Neuronal stem cell (in vitro differentiated cells): ENCODE measurements around the gene TNIK.
"Not testable (repeated sequence)": the region's sequence is repeated elsewhere in the genome, so short reads cannot be mapped to it uniquely, and the experiment has no call there.

Source experiments
- DNase-seq: peaks from one replicate; pipeline ENCODE4 v3.0.0-alpha.2; 2013; ENCODE audit warnings: low spot score
- H2AFZ ChIP-seq: one replicate; pipeline ENCODE4 v1.6.1; 2013; ENCODE audit warnings: mild to moderate bottlenecking, low read length, inconsistent platforms
- H2AK5ac ChIP-seq: 2 replicates; pipeline ENCODE4 v1.6.1; 2013; ENCODE audit warnings: low read depth, mild to moderate bottlenecking, inconsistent platforms, low read length, moderate library complexity, mixed read lengths
- H2BK120ac ChIP-seq: 2 replicates; pipeline ENCODE4 v1.6.1; 2013; ENCODE audit warnings: low read depth, mild to moderate bottlenecking, inconsistent platforms, low read length, moderate library complexity, mixed read lengths
- H2BK12ac ChIP-seq: one replicate; pipeline ENCODE4 v1.6.1; 2013; ENCODE audit warnings: low read length, inconsistent platforms
- H2BK15ac ChIP-seq: 2 replicates; pipeline ENCODE4 v1.6.1; 2013; ENCODE audit warnings: mild to moderate bottlenecking, low read length, inconsistent platforms, mixed read lengths
- H2BK5ac ChIP-seq: one replicate; pipeline ENCODE4 v1.6.1; 2013; ENCODE audit warnings: inconsistent platforms, mild to moderate bottlenecking, low read length, moderate library complexity
- H3K14ac ChIP-seq: one replicate; pipeline ENCODE4 v1.6.1; 2013; ENCODE audit warnings: low read length, inconsistent platforms
- H3K18ac ChIP-seq: 2 replicates; pipeline ENCODE4 v1.6.1; 2013; ENCODE audit warnings: low read length, inconsistent platforms
- H3K23ac ChIP-seq: 2 replicates; pipeline ENCODE4 v1.6.1; 2013; ENCODE audit warnings: low read depth, mild to moderate bottlenecking, mixed read lengths, low read length, inconsistent platforms; ENCODE audit not compliant: poor library complexity
- H3K27ac ChIP-seq: replicated peaks from 3 replicates; pipeline ENCODE4 v1.5.1; 2013; ENCODE audit warnings: low read length, inconsistent platforms
- H3K27me3 ChIP-seq, 3 experiments: 2 replicates each; pipeline ENCODE4 v1.6.1; 2013; ENCODE audit warnings: low read length in 3 of 3, mild to moderate bottlenecking in 2 of 3, inconsistent platforms in 1 of 3, low read depth in 1 of 3, mixed read lengths in 1 of 3, moderate library complexity in 1 of 3; ENCODE audit not compliant: control insufficient read depth in 3 of 3, insufficient read depth in 3 of 3
- H3K36me3 ChIP-seq, 2 donors: replicated peaks in 1 of 2; 2 replicates each; pipeline ENCODE4 v1.6.1; 2013; ENCODE audit warnings: low read length in 2 of 2; ENCODE audit not compliant: control insufficient read depth in 2 of 2, insufficient read depth in 2 of 2
- H3K4ac ChIP-seq: 2 replicates; pipeline ENCODE4 v1.6.1; 2013; ENCODE audit warnings: inconsistent platforms, mild to moderate bottlenecking, low read length, moderate library complexity
- H3K4me1 ChIP-seq, 2 donors: 1 replicate in 1 of 2; 2 replicates in 1 of 2; pipeline ENCODE4 v1.6.1; 2013; ENCODE audit warnings: low read length in 2 of 2, low read depth in 1 of 2; ENCODE audit not compliant: control insufficient read depth in 2 of 2, insufficient read depth in 1 of 2
- H3K4me2 ChIP-seq: one replicate; pipeline ENCODE4 v1.6.1; 2013; ENCODE audit warnings: mild to moderate bottlenecking, low read length, inconsistent platforms; ENCODE audit not compliant: insufficient read depth, poor library complexity, severe bottlenecking
- H3K4me3 ChIP-seq, 2 donors: 2 replicates each; pipeline ENCODE4 v1.5.1; 2013; ENCODE audit warnings: low read length in 2 of 2, mild to moderate bottlenecking in 2 of 2, inconsistent platforms in 1 of 2, moderate library complexity in 1 of 2
- H3K79me1 ChIP-seq: one replicate; pipeline ENCODE4 v1.6.1; 2013; ENCODE audit warnings: low read depth, mild to moderate bottlenecking, inconsistent platforms, low read length, moderate library complexity
- H3K9ac ChIP-seq: one replicate; pipeline ENCODE4 v1.6.1; 2013; ENCODE audit warnings: mild to moderate bottlenecking, low read depth, low read length, inconsistent platforms; ENCODE audit not compliant: poor library complexity
- H3K9me3 ChIP-seq, 2 donors: replicated peaks in 1 of 2; 2 replicates each; pipeline versions ENCODE3 to v1.6.1; 2013; ENCODE audit warnings: low read length in 2 of 2, mild to moderate bottlenecking in 2 of 2, inconsistent platforms in 1 of 2, low read depth in 1 of 2, mixed read lengths in 1 of 2, moderate library complexity in 1 of 2; ENCODE audit not compliant: control insufficient read depth in 2 of 2, insufficient read depth in 1 of 2
- H4K8ac ChIP-seq: one replicate; pipeline ENCODE4 v1.6.1; 2013; ENCODE audit warnings: low read depth, mild to moderate bottlenecking, inconsistent platforms, low read length, moderate library complexity
- H4K91ac ChIP-seq: one replicate; pipeline ENCODE4 v1.6.1; 2013; ENCODE audit warnings: low read length, low read depth, mild to moderate bottlenecking, inconsistent platforms; ENCODE audit not compliant: poor library complexity
- WGBS, 2 donors: extraction: QIAGEN DNeasy Blood & Tissue Kit; methylation state at CpG; one replicate each; pipeline ENCODE4 v1.1.7; 2013; ENCODE audit warnings: missing lambda C conversion rate in 2 of 2, mixed read lengths in 1 of 2; ENCODE audit not compliant: insufficient read length in 2 of 2, insufficient replicate concordance in 1 of 2; ENCODE audit errors: extremely low coverage in 2 of 2; 5-methylcytosine and 5-hydroxymethylcytosine counted together

TNIK gene

GRCh38 chr3:171384101-171384891 lies 75.9 kb downstream of the TNIK start:
- peak overlapping the region; percentile 7 for H2AFZ ChIP-seq
- H3K79me1 ChIP-seq, result no peaks in the 10 kb centered on the region
- DNase-seq, result no peak
- no peak overlapping the region for H3K9ac ChIP-seq
- H3K27me3 ChIP-seq, result peaks cover 0 to 2% (median 0%) of the 10 kb centered on the region in 3 experiments
- no peak overlapping the region for H3K4ac ChIP-seq
- H2AK5ac ChIP-seq, result no peak overlapping the region
- H4K91ac ChIP-seq, result no peak overlapping the region
- H3K4me3 ChIP-seq, result no peak overlapping the region
- no CpG with 5 or more reads among the region's 3 CpGs for WGBS, 2 donors
- H3K36me3 ChIP-seq, result no peaks in the 10 kb centered on the region
- no peak overlapping the region for H2BK12ac ChIP-seq
- H3K4me2 ChIP-seq, result no peak overlapping the region
- H3K4me1 ChIP-seq, result peaks cover 21 to 42% of the 10 kb centered on the region in 2 donors
- H2BK120ac ChIP-seq, result no peak overlapping the region
- no peak overlapping the region for H2BK5ac ChIP-seq
- H3K14ac ChIP-seq, result no peak overlapping the region
- no peak overlapping the region for H2BK15ac ChIP-seq
- H3K27ac ChIP-seq, result no peak overlapping the region
- H3K18ac ChIP-seq, result no peak overlapping the region
- no peaks in the 10 kb centered on the region for H3K9me3 ChIP-seq
- H3K23ac ChIP-seq, result no peak overlapping the region
- no peak overlapping the region for H4K8ac ChIP-seq

- Histone ChIP-seq H3K4me3 (no peak overlapping the region), H3K79me1 (no peaks in the 10 kb centered on the region), H3K27ac (no peak overlapping the region), H3K18ac (peak overlapping the region; percentile 11), H3K9ac (no peak overlapping the region), H3K27me3 (peaks cover 0 to 2% (median 0%) of the 10 kb centered on the region in 3 experiments), H3K4me1 (peaks cover 20 to 41% of the 10 kb centered on the region in 2 donors), H4K91ac (no peak overlapping the region), H2BK120ac (no peak overlapping the region), H3K4ac (no peak overlapping the region), H3K9me3 (no peaks in the 10 kb centered on the region), H2AFZ (peak overlapping the region; percentile 7), H4K8ac (no peak overlapping the region), H2AK5ac (no peak overlapping the region), H3K23ac (no peak overlapping the region), H3K4me2 (no peak overlapping the region), H2BK12ac (no peak overlapping the region), H3K36me3 (no peaks in the 10 kb centered on the region), H3K14ac (no peak overlapping the region), H2BK15ac (no peak overlapping the region), H2BK5ac (no peak overlapping the region)
- no CpG with 5 or more reads among the region's 5 CpGs for WGBS, 2 donors
- DNase-seq, result no peak
These were observed 76.8 kb downstream of the TNIK start for GRCh38 chr3:171383206-171384018.

- H3K9me3 ChIP-seq, H3K23ac ChIP-seq, H2BK5ac ChIP-seq, H2AK5ac ChIP-seq, H4K91ac ChIP-seq, H3K14ac ChIP-seq, H2AFZ ChIP-seq, H2BK12ac ChIP-seq, H2BK15ac ChIP-seq, H3K4me2 ChIP-seq, H3K36me3 ChIP-seq, H2BK120ac ChIP-seq, H4K8ac ChIP-seq, DNase-seq, H3K27ac ChIP-seq, H3K9ac ChIP-seq, H3K18ac ChIP-seq, H3K4me3 ChIP-seq, H3K79me1 ChIP-seq, H3K4ac ChIP-seq, H3K27me3 ChIP-seq: not testable (repeated sequence)
- WGBS, 2 donors, result no CpG with 5 or more reads among the region's 4 CpGs
- H3K4me1 ChIP-seq, result peaks cover 20 to 47% of the 10 kb centered on the region in 2 donors
These were observed 77.9 kb downstream of the TNIK start for GRCh38 chr3:171382347-171382746.
